GM23338 (cell line): ENCODE measurements around the gene RPP38. TPM values are rescaled to one million over a fixed set of nuclear protein-coding genes. Genes with fewer than 3 reads are reported as not detected.

Source experiments
- ATAC-seq: fragments of 200-7000 bp; cut with Tn5 transposase; 3 replicates; pipeline ENCODE4 v1.9.1; 2020
- DNase-seq: peaks from one replicate; pipeline ENCODE4 v3.0.0-alpha.2; 2015; ENCODE audit warnings: low spot score
- H2AFZ ChIP-seq: fragments of 200-600 bp; sonication (generic); 2 replicates; pipeline ENCODE4 v1.8.0; 2016; ENCODE audit warnings: antibody characterized with exemption, mild to moderate bottlenecking, moderate library complexity
- H3F3A ChIP-seq: fragments of 200-600 bp; sonication (generic); replicated peaks from 2 replicates; pipeline ENCODE4 v1.8.0; 2017; ENCODE audit warnings: antibody characterized with exemption, mixed run types, low read depth
- H3K27ac ChIP-seq: fragments of 200-600 bp; sonication (generic); 2 replicates; pipeline ENCODE4 v1.6.1; 2016; ENCODE audit warnings: low read depth
- H3K27me3 ChIP-seq: fragments of 200-600 bp; sonication (generic); 2 replicates; pipeline ENCODE4 v1.8.0; 2016; ENCODE audit warnings: mild to moderate bottlenecking, mixed run types, moderate library complexity; ENCODE audit not compliant: insufficient read depth
- H3K36me3 ChIP-seq: fragments of 200-600 bp; sonication (generic); 2 replicates; pipeline ENCODE4 v1.8.0; 2016; ENCODE audit warnings: mild to moderate bottlenecking; ENCODE audit not compliant: insufficient read depth
- H3K4me1 ChIP-seq: fragments of 200-600 bp; sonication (generic); 2 replicates; pipeline ENCODE4 v1.8.0; 2016; ENCODE audit warnings: mild to moderate bottlenecking, moderate library complexity; ENCODE audit not compliant: insufficient read depth
- H3K4me2 ChIP-seq: fragments of 200-600 bp; sonication (generic); 2 replicates; pipeline ENCODE4 v1.7.1; 2017; ENCODE audit warnings: mixed run types
- H3K4me3 ChIP-seq: fragments of 200-600 bp; sonication (generic); 2 replicates; pipeline ENCODE4 v1.6.1; 2016; ENCODE audit warnings: mixed run types
- H3K79me2 ChIP-seq: fragments of 200-600 bp; sonication (generic); replicated peaks from 2 replicates; pipeline ENCODE4 v1.8.0; 2017; ENCODE audit warnings: mild to moderate bottlenecking; ENCODE audit not compliant: insufficient read depth
- H3K9me2 ChIP-seq: fragments of 200-600 bp; sonication (generic); 2 replicates; pipeline ENCODE4 v1.8.0; 2017; ENCODE audit not compliant: insufficient read depth
- H4K20me1 ChIP-seq: fragments of 200-600 bp; sonication (generic); replicated peaks from 2 replicates; pipeline ENCODE4 v1.8.0; 2017; ENCODE audit warnings: mild to moderate bottlenecking; ENCODE audit not compliant: insufficient read depth
- H3K27ac Mint-ChIP-seq: 2 replicates; pipeline ENCODE4 v1.8.0; 2020; ENCODE audit warnings: inconsistent platforms, mild to moderate bottlenecking, moderate library complexity, mixed read lengths
- H3K27me3 Mint-ChIP-seq: 3 replicates; pipeline ENCODE4 v1.8.0; 2022; ENCODE audit warnings: low read depth, mild to moderate bottlenecking, moderate library complexity, mixed read lengths, inconsistent platforms; ENCODE audit not compliant: insufficient read depth, poor library complexity
- H3K36me3 Mint-ChIP-seq: 3 replicates; pipeline ENCODE4 v1.8.0; 2021; ENCODE audit warnings: low read depth, mild to moderate bottlenecking, inconsistent platforms, moderate library complexity, mixed read lengths
- H3K4me1 Mint-ChIP-seq: 3 replicates; pipeline ENCODE4 v1.8.0; 2020; ENCODE audit warnings: mild to moderate bottlenecking, inconsistent platforms, mixed read lengths
- H3K4me3 Mint-ChIP-seq: 3 replicates; pipeline ENCODE4 v1.8.0; 2021; ENCODE audit warnings: moderate library complexity, mild to moderate bottlenecking, inconsistent platforms, mixed read lengths
- H3K9me3 Mint-ChIP-seq: 3 replicates; pipeline ENCODE4 v1.8.0; 2020; ENCODE audit warnings: moderate library complexity, mild to moderate bottlenecking, inconsistent platforms, mixed read lengths
- CREB1 ChIP-seq: fragments of 250-450 bp; sonication (Bioruptor Pico); IDR thresholded peaks from 2 replicates; pipeline ENCODE4 v1.5.0; 2020; ENCODE audit warnings: low read depth, mild to moderate bottlenecking, moderate library complexity
- CTCF ChIP-seq, 2 experiments: fragments of 200-600 bp in 1 of 2; sonication (generic) in 1 of 2; conservative IDR thresholded peaks; 2 replicates each; pipeline versions ENCODE4 v1.5.1 to v1.6.1; 2016 to 2017; ENCODE audit warnings: antibody characterized with exemption in 2 of 2, low read depth in 2 of 2, mild to moderate bottlenecking in 2 of 2, moderate library complexity in 1 of 2
- ETS1 ChIP-seq: IDR thresholded peaks from 2 replicates; pipeline ENCODE4 v1.6.1; 2016; ENCODE audit warnings: antibody characterized with exemption
- EZH2 ChIP-seq: fragments of 200-600 bp; sonication (generic); IDR thresholded peaks from one replicate; pipeline ENCODE4 v1.8.0; 2017; ENCODE audit warnings: antibody characterized with exemption, mild to moderate bottlenecking, low read depth; ENCODE audit not compliant: unreplicated experiment
- EZH2phosphoT487 ChIP-seq: fragments of 200-600 bp; sonication (generic); IDR thresholded peaks from one replicate; pipeline ENCODE4 v1.8.1; 2018; ENCODE audit warnings: antibody characterized with exemption; ENCODE audit not compliant: unreplicated experiment
- JUNB ChIP-seq: IDR thresholded peaks from one replicate; pipeline ENCODE4 v1.6.1; 2016; ENCODE audit warnings: antibody characterized with exemption; ENCODE audit not compliant: unreplicated experiment
- NANOG ChIP-seq: IDR thresholded peaks from 2 replicates; pipeline ENCODE4 v1.6.1; 2016; ENCODE audit warnings: antibody characterized with exemption, borderline replicate concordance
- POLR2AphosphoS5 ChIP-seq: IDR thresholded peaks from 2 replicates; pipeline ENCODE4 v1.6.1; 2016; ENCODE audit warnings: antibody characterized with exemption, low read depth
- REST ChIP-seq: IDR thresholded peaks from one replicate; pipeline ENCODE4 v1.6.1; 2018; ENCODE audit warnings: antibody characterized with exemption; ENCODE audit not compliant: unreplicated experiment
- STAT1 ChIP-seq: IDR thresholded peaks from one replicate; pipeline ENCODE4 v1.6.1; 2016; ENCODE audit warnings: antibody characterized with exemption; ENCODE audit not compliant: unreplicated experiment
- ZNF114 ChIP-seq: fragments of 250-450 bp; sonication (Bioruptor Pico); IDR thresholded peaks from 2 replicates; pipeline ENCODE4 v1.5.0; 2020; ENCODE audit warnings: mild to moderate bottlenecking, moderate library complexity
- ZNF331 ChIP-seq: fragments of 250-450 bp; sonication (Bioruptor Pico); IDR thresholded peaks from 2 replicates; pipeline ENCODE4 v1.5.0; 2020; ENCODE audit warnings: low read depth, mild to moderate bottlenecking, moderate library complexity
- ZNF462 ChIP-seq: fragments of 250-450 bp; sonication (Bioruptor Pico); IDR thresholded peaks from 2 replicates; pipeline ENCODE4 v1.5.0; 2020; ENCODE audit warnings: mild to moderate bottlenecking, moderate library complexity
- polyA plus RNA-seq: library from polyadenylated mRNA; unstranded; fragments of >200 nt; fragmentation: Nextera tagmentation; extraction: Ambion mirVana; gene quantifications from 2 replicates; pipeline ENCODE4 v1.2.1, GENCODE V29; 2016
- total RNA-seq: library from RNA; depleted of rRNA; stranded (reverse); fragments of >200 nt; shearing (Covaris generic); gene quantifications from 2 replicates; pipeline ENCODE4 v1.2.3, GENCODE V29; 2014

Gene RPP38
- total and polyA plus RNA-seq, 2 experiments from 2014 or later, result 20.1 to 50.7 TPM

- H3K27me3 ChIP-seq, result no peaks in the 10 kb centered on the region
- H3K79me2 ChIP-seq, result no peaks in the 10 kb centered on the region
- H4K20me1 ChIP-seq, result no peaks in the 10 kb centered on the region
- H3K27me3 Mint-ChIP-seq, result no peaks in the 10 kb centered on the region
- H3K27ac ChIP-seq, result no peak overlapping the region
- no peak for ATAC-seq
- H3K4me1 Mint-ChIP-seq, result peaks cover 6% of the 10 kb centered on the region
- no peak for DNase-seq
- H3K36me3 ChIP-seq, result no peaks in the 10 kb centered on the region
- no peaks in the 10 kb centered on the region for H3K36me3 Mint-ChIP-seq
- no peak overlapping the region for H3K4me3 Mint-ChIP-seq
- no peak overlapping the region for H2AFZ ChIP-seq
- H3K4me3 ChIP-seq, result no peak overlapping the region
- peaks cover 10% of the 10 kb centered on the region; the same call in 1 of the 2 replicates for H3K4me1 ChIP-seq
- no peak overlapping the region for H3K27ac Mint-ChIP-seq
- TF ChIP-seq EZH2, result no peak
- TF ChIP-seq ZNF114, result no peak
- TF ChIP-seq ZNF331 (CRISPR knock-in tag), result no peak
- TF ChIP-seq CREB1 (CRISPR knock-in tag), result no peak
- TF ChIP-seq EZH2phosphoT487, result no peak
- no peak for TF ChIP-seq ZNF462 (CRISPR knock-in tag)
- no peak for TF ChIP-seq CTCF (conservative IDR thresholded peaks at IDR 0.05; ENCODE audit: low read depth in 2 of 2)
- TF ChIP-seq JUNB, result no peak
- TF ChIP-seq NANOG, result no peak
- TF ChIP-seq STAT1, result no peak
- no peak for TF ChIP-seq ETS1
- no peak for TF ChIP-seq REST
- no peak for TF ChIP-seq POLR2AphosphoS5
- H3K4me2 ChIP-seq, result no peak overlapping the region
- H3F3A ChIP-seq, result no peaks in the 10 kb centered on the region
- no peaks in the 10 kb centered on the region for H3K9me2 ChIP-seq
- no peaks in the 10 kb centered on the region for H3K9me3 Mint-ChIP-seq
Observed at GRCh38 chr10:15049533-15049932, 47.6 kb upstream of the RPP38 start.
